NCI-H526 treated with DMSO at 0.1 percent for 48 hours (cell line): Measurements from ENCODE around the gene RHOH.

Experiments
- DNase-seq: peaks from one replicate; lab custom pipeline; 2025; lab: John Stamatoyannopoulos, UW

RHOH gene

GRCh38 chr4:40295572-40295971 lies 98.7 kb downstream of the RHOH start:
- DNase-seq, result no peak
